GM18909 (cell line): ENCODE measurements around the gene PTOV1.

Experiments
- ATAC-seq: cut with Tn5 transposase; IDR thresholded peaks from one replicate; pipeline ENCODE4 v1.9.1; 2021; ENCODE audit warnings: mild to moderate bottlenecking; ENCODE audit not compliant: unreplicated experiment, poor library complexity

Gene PTOV1

DNA sequence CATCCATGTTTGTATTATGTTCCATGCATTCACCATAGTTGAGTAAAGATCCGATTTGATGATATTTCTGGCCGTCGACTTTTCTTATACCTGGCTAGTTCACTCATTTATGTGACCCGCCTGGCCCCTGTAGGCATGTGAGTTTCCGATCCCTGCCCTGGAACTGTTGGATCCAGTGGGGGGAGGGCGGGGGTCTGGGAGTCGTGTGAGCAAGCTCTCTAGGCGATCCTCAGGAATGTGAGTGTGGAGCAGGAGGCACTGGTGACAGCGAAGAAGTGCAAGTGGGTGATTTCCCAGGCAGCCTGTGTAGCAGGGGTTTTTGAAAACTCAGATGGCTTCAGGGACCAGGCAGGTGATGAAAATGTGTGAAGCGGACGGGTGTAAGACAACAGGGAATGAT lies 10.6 kb upstream of the PTOV1 start:
- ATAC-seq: no peak

DNA sequence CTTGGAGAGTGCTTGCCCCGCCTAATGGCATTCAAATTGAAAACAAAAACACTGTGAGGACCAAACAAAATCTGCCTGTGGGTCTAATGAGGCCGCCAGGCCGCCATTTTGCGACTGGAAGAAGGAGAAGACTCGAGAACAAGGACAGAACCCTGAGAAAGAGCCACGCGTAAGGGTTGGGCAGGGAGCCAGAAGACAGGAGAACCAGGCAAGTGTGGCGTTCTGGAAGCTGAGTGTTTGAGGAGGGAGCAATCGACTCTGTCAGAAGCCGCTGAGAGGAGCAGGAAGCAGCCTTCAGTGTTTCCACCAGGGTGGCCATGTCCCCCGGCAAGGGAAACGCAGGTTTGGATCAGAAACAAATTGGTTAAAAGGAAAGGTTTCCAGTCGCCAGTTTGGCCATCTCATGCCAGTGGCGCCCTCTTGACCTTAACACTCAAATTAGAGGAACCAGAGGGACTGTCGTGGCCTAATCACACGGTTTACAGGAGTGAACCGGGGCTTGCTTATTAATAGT lies 10.2 kb upstream of the PTOV1 start:
- ATAC-seq: no peak

DNA sequence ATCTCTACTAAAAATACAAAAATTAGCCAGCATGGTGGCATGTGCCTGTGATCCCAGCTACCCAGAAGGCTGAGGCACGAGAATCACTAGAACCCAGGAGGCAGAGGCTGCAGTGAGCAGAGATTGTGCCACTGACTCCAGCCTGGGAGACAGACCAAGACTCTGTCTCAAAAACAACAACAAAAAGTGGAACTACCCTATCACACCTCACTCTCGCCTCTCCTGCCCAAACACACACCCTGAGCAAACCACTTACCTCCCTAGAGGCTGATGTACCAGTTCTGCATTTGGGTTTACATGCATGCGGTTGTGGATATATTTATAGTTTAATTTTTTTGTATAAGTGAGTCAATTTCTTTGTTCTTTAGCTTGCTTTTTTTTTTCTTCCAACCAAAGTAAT lies 7.7 kb upstream of the PTOV1 start:
- no peak for ATAC-seq

DNA sequence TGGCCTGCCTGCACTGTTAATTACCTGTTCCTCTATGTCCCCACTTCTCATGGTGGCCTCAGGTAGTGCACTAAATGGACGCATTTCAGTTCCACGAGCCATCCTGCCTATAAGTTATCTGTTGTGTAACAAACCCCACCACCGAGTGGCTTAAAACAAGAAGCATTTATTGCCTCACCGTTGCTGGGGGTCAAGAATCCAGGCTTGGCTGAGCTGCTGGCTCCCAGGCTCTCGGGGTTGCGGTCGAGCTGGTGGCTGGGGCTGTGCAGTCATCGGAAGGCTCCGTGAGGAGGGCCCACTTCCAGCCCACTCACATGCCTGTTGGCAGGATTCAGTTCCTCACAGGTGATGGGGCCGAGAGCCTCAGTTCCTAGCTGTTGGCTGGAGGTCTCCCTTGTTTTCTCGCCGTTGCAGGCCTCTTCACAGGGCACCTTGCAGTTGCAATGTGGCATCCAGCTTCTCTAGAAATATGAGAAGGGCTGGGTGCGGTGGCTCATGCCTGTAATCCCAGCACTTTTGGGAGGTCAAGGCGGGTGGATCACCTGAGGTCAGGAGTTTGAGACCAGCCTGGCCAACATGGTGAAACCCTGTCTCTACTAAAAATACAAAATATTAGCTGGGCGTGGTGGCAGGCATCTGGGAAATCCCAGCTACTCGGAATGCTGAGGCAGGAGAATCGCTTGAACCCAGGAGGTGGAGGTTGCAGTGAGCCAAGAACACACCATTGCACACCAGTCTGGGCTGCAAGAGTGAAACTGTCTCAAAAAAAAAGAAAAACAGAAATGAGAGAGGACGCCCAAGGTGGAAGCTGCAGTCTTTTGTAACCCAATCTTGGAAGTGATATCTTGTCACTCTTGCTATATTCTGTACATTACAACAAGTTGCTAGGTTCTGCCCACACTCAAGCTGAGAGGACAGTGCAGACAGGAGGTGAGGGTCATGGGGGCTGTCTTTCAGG lies 6.5 kb upstream of the PTOV1 start:
- ATAC-seq: no peak

DNA sequence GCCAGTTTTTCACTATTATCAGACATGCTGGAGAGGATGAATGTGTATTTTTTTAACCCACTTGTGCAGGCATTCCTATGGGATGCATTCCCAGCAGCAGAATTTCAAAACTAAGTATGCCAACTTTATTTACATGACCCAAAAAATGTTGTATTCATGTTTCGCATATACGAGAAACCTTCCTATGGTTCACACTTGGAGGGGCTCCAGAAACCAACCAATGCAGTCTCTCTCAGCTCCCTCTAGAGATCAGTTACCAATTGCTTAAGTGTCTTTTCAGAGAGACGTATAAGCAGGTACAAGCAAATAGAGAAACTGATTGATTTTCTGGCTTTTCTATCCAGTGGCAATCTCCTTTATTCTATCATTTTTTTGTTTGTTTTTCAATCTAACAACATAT lies 5.5 kb upstream of the PTOV1 start:
- no peak for ATAC-seq

DNA sequence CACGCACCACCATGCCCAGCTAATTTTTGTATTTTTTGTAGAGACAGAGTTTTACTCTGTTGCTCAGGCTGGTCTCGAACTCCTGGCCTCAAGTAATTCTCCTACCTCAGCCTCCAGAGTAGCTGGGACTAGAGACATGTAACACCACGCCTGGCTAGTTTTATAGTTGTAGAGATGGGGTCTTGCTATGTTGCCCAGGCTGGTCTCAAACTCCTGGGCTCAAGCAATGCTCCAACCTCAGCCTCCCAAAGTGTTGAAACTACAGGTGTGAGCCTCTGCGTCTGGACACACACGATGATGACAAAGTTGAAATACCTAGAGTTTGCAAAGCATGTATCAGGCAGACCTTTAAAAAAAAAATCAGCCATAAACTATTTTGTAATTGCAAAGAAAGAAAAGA lies 4.6 kb upstream of the PTOV1 start:
- no peak for ATAC-seq

DNA sequence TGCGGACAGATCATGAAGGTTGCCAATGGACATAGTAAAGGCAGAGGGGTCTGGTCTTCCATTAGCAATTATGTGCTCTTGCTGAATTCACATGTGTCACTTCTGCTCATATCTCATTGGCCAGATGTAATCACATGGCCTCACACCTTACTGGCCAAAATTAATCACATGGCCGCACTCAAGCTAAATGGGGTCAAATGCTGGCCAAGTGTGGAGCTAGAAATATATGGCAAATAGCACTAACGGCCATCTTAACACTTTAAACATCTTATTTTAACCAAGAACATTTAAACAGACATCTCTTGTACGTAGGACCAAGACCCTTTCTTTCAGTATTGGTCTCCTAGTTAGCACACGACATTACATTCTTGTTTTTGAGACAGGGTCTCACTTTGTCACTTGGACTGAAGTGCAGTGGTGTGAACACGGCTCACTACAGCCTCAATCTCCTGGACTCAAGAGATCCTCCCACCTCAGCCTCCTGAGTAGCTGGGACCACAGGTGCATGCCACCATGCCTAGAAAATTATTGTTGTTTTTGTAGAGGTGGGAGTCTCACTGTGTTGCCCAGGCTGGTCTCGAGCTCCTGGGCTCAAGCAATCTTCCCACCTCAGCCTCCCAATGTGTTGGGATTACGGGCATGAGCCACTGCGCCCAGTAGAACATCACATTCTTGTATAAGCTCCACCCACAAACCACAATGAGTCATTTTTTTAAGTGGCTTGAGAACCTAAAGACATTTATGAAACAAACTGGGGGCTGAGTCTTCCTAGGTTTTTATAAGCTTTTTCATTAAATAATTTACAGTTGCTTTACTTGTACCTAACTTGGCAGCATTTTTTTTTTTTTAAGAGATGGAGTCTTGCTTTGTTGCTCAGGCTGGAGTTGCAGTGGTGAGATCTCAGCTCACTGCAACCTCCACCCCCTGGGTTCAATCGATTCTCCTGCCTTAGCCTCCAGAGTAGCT lies 2.9 kb upstream of the PTOV1 start:
- no peak for ATAC-seq

DNA sequence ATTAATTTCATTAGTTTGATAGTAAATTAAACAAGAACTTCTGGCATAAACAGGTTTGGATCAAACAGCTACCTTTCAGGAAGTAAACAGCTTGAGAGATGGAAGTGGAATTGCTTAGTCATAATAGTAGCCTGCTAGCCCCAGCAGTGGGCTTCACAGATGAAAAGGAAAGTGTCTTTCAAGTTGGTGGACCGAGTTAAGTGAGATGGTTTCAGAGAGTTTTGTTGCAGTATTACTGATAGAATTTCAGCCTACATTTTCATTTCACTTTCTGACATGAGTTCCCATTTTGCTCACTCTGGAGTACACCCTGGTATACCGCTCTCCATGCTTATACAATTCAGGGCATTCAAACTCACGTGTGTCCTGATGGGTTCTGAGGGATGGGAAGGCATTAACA lies 2.0 kb upstream of the PTOV1 start:
- ATAC-seq: no peak

DNA sequence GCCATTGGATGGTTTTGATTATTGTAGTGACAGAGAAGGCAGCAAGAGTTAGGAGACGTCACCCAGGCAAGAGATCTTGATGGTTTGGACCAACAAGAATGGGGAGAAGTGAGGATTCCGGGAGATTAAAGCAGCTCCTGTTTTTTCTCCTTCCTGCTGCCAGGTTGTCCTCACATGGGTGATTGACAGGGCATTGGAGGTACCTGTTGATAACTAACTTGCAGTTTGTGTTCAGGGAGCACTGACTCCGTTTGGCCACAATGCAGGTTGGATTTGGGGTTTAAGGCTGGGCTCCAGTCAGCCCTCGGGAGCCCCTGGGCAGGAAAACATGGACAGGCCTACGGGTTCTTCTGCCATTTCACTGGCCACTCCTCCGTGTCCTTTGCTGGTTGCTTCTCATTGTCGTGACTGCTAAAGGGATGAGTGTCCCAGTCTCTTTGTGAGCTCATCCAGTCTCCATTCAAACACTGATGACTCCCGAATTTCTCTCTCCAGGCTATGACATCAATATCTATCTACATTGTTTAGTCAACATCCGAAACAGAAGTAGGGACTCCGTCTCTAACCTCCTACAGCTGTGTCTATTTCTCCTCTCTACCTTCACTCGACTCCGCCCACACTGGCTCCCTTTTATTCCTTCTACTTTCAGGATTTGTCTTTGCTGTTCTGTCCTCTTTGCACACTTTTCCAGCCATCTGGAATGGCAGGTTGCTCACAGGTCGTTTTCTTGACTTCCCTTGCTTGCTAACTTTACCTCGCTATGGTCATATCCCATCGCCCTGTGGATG lies 1.3 kb upstream of the PTOV1 start:
- no peak for ATAC-seq

DNA sequence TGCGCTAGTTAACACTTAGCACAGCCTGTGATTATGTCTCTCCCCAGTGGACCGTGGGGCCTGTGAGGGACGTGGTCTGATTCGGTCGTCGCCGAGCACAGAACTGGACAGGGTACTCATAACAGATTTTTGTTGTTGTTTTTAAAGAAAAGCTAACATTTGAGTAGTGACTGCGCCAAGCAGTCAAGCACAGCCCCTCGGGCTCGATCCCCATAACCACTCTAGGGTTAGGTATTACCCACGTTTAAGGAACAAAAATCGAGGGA lies 805 bp upstream of the PTOV1 start:
- no peak for ATAC-seq

DNA sequence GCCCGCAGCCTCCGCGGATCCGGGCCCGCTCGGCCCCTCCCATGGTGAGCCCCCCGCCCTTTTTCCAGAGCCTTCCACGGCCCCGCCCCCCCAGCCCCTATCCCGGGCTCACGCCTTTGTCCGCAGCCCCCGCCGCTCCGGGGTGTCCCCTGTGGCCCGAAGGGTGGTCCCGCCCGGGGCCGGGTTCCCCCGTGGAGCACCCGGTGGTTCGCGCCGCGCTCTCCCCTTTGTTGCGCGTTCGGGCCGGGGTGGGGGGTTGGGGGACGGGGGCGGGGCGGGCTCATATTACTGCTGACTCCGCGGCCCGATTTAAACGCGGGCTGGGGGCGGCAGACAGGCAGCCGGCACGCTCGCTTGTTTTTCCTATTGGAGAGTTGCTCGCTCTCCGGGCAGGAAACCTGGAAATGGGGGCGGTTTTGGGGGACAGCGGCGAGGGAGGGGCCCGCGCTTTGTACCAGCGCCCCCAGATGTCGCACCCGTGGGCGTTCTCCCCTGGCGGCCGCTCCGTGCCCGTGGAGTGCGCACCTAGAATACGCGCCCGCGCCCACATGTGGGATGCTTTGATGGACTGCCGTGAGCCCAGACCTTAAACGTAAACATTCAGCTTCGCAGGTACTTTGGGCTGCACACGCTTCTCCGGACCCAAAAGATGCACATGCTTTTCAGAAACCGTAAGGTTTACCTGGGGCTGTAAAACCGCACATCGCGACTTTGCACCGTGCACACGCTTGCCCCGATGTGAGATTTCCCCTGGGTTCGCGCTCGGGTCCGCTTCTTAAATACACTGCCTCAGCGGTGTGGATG lies 699 bp downstream of the PTOV1 start:
- ATAC-seq: no peak

DNA sequence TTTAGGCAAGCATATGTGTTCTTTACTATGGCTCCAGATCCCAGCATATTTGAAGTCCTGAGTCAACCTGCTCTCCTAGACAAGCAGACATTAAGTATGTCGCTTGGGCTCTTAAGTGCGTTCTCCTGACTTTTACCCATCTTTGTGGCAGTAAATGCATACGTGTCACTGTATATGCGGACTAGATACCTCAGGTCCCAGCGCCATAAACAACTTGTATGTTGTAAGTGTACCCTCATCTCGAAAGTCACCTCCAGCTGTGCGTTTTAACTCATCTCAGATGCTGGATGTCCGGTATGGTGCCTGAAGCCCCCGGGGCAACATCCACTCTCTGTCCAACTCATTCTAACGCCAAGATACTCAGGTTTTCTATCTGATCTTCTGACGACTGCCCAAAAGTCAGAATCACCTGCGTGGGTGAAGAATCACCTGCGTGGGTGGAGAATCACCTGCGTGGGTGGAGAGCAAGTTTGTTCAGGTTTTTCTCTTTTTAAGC lies 1.7 kb downstream of the PTOV1 start:
- no peak for ATAC-seq

DNA sequence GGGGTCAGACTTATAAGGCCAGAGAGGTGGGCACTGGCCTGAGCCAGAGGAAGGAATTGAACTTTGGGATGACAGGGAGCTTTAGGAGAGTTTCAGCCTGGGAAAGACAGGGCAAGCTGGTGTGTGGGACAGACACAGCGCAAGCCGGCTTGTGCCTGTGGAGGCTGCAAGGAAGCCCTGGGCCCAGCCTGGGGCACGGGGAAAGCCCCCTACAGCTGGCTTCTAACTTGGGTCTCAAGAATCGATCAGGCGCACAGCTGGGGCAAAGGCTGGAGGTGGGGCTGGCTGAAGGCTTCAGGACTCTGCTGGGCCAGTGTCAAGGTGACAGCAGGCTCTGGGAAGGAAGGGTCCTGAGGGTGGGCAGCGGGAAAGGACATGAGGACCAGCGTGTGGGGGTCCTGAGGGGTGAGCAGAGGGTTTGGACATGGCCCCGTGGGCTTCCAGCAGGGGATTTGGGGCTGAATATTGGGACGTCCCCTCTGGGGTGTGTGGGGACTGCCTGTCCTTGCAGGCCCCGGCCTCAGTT lies 3.0 kb downstream of the PTOV1 start:
- no peak for ATAC-seq

DNA sequence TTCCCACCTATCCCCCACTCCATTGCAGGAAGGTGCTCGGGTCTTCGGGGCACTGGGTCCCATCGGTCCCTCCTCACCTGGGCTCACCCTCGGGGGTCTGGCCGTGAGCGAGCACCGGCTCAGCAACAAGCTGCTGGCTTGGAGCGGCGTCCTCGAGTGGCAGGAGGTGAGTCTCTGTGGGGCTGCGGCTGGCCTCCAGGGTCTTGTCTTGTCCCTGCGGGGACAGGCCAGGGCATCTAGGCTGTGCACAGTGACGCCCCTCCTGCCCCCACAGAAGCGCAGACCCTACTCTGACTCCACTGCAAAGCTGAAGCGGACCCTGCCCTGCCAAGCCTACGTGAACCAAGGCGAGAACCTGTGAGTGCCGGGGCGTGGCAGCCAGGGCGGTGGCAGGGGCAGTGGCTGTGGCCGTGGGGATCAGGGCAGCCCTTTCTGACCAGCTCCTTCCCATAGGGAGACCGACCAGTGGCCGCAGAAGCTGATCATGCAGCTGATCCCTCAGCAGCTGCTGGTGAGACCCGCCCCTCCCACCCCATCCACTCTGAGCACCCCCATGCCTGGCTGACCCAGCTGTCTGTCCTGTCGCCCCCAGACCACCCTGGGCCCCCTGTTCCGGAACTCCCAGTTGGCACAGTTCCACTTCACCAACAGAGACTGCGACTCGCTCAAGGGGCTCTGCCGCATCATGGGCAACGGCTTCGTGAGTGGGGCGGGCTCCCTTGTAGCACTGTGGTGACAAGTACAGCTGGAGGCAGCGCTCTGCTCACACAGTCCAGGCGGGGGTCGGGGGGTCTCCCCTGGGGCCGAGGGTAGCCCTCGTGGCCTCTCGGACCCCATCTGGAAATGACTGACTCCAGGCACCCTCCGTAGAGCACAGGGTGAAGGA lies 3.7 kb downstream of the PTOV1 start:
- no peak for ATAC-seq

DNA sequence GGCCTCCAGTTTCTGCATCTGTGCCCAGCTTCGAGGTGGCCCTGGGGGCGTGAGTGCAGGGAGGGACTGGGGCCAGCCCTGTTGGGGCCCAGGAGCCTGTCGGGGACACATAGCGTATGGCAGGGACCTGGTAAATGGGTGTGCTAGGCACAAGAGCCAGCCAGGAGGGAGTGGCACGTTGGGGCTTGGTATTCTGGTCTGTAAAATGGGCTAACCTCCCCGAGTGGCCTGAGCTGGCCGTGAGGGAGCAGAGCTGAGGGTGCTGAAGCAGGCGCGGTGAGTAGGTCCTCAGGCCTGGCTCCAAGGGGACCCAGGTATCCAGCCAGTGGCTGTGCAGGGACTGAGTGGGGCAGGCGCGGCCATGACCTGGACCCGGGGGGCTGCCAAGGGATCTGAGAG lies 4.3 kb downstream of the PTOV1 start:
- no peak for ATAC-seq

DNA sequence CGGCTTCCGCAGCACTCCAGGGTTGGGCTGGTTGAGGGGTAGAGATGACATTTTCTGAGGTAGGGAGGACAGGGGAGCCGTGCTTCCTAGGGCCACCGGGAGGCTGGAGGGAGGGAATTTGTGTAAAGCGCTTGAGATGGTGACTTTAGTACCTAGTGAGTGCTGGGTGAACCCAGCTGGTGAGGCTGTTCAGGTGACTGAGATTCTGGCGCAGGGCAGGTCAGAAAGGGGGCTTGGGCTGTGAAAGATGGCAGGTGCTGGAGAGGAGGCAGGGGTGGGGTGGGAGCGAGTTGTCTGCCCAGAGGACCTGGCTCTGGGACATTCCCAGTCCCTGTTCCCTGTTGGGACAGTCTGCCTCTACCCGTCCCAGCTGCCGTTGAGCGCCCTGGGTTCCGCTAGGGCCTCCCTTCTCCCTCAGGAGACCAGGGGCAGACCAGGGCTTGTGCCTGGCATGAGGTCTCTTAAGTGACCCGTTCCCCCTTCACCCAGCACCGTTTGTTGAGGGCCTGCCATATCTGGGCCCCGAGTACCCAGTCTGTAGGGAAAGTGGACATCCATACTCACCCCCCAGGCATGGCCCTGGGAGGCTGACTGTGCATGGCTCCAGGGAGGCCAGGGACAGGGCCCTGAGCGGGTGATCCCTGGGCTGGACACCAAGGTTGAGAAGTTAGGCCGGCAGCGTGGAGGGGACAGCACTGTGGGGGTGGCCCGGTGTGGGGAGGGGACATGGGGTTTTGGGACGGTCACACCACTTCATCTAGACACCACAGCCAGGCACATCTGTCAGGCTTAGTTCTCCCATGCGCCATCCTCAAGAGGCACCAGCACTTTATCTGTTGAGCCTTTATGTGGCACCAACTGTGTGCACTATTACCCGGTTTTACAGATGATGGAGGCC lies 5.0 kb downstream of the PTOV1 start:
- no peak for ATAC-seq

DNA sequence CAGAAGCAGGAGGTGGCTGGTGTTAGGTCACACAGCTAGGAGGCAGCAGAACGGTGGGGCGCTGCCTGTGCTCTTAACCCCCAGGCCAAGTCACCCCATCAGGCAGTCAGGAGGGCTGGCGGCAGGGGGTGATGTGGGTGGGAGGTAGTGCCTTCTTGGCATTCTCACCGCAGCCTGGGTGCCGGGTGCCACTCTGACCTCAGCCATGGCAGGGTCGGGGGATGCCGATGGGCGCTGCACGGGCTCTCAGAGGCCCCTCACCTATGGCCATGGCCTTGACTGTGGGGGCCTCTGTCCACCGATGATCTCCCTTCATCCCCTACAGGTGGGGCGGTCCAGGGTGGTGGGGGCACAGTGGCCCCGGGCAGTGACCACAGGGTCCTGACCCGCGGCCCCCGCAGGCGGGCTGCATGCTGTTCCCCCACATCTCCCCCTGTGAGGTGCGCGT lies 5.6 kb downstream of the PTOV1 start:
- no peak for ATAC-seq
